ENCODE data around the gene SFXN3.
A peak's percentile ranks its signal among the peaks of the same experiment; 100 is the strongest.

Gene SFXN3

DNA sequence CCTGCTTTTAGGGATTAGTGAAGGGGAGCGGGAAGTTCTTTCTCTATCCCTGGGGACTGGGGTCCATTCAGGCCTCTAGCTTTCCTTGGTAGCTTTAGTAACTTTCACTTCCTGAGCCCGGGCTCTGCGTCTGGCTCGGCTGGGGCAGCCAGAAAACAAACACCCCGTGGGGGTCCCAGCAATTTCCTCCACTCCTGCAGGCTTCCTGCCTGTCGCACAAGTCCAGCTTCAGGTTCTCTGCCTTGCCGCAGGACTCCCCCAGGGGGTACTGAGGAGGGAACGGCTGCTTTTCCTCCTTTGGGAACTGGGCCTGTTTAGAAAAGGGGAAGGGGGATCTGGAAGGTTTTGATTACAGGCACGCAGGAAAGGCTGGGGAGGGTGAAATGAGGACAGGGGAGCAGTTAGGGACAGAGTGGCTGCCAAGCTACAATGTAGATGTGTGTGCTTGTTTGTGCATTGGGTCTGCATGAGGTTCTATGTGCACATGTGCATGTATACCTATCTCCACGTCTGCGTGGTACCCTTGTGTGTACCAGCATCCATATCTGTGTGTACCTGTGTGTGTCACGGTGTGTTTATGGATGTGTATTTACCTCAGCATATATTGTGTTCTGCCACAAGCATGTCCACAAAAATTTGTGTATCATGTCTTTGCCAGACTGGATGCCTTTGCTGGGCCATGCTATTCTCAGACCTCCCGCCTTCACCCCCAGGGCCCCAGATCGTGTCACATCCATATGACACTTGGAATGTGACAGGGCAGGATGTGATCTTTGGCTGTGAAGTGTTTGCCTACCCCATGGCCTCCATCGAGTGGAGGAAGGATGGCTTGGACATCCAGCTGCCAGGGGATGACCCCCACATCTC is 32.7 kb downstream of the SFXN3 start:
- H3K36me3 ChIP-seq (replicated peaks), result no peaks in the 10 kb centered on the region
- H3K4me3 ChIP-seq (ENCODE audit: low read depth, low read length), result no peak overlapping the region
- no peak for DNase-seq
- TF ChIP-seq, protein P1, sequence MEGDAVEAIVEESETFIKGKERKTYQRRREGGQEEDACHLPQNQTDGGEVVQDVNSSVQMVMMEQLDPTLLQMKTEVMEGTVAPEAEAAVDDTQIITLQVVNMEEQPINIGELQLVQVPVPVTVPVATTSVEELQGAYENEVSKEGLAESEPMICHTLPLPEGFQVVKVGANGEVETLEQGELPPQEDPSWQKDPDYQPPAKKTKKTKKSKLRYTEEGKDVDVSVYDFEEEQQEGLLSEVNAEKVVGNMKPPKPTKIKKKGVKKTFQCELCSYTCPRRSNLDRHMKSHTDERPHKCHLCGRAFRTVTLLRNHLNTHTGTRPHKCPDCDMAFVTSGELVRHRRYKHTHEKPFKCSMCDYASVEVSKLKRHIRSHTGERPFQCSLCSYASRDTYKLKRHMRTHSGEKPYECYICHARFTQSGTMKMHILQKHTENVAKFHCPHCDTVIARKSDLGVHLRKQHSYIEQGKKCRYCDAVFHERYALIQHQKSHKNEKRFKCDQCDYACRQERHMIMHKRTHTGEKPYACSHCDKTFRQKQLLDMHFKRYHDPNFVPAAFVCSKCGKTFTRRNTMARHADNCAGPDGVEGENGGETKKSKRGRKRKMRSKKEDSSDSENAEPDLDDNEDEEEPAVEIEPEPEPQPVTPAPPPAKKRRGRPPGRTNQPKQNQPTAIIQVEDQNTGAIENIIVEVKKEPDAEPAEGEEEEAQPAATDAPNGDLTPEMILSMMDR (IDR thresholded peaks at IDR 0.05; ENCODE audit: low read depth, low read length, missing control alignments), result no peak
- H3K27ac ChIP-seq, result no peak overlapping the region
- in situ Hi-C loops (cut with HindIII; ENCODE audit: low pct_ligation_motif_present, low sequenced_read_pairs), result no loop called here
- H3K27me3 ChIP-seq (replicated peaks), result no peaks in the 10 kb centered on the region

DNA sequence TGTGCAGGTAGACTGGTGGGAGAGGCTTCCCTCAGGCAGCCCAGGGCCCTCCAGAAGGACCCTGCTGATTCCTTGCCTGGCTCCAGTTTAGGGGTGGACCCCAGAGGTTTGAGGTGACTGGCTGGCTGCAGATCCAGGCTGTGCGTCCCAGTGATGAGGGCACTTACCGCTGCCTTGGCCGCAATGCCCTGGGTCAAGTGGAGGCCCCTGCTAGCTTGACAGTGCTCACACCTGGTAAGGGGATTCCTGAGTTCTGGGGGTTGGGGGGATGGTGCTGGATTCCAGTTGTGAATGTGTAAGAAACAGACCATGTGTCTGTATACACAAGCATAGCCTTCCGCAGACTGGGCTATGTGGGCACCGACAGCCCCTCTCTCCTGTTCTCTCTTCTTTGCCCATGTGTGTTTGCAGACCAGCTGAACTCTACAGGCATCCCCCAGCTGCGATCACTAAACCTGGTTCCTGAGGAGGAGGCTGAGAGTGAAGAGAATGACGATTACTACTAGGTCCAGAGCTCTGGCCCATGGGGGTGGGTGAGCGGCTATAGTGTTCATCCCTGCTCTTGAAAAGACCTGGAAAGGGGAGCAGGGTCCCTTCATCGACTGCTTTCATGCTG is 33.5 kb downstream of the SFXN3 start:
- no peak for DNase-seq
- no peak overlapping the region for H3K27ac ChIP-seq
- TF ChIP-seq, protein P1 (IDR thresholded peaks at IDR 0.05; ENCODE audit: low read depth, low read length, missing control alignments), result no peak
- no peak overlapping the region for H3K4me3 ChIP-seq (ENCODE audit: low read depth, low read length)
- in situ Hi-C loops (cut with HindIII; ENCODE audit: low pct_ligation_motif_present, low sequenced_read_pairs), result no loop called here
- no peaks in the 10 kb centered on the region for H3K36me3 ChIP-seq (replicated peaks)
- H3K27me3 ChIP-seq (replicated peaks), result no peaks in the 10 kb centered on the region

DNA sequence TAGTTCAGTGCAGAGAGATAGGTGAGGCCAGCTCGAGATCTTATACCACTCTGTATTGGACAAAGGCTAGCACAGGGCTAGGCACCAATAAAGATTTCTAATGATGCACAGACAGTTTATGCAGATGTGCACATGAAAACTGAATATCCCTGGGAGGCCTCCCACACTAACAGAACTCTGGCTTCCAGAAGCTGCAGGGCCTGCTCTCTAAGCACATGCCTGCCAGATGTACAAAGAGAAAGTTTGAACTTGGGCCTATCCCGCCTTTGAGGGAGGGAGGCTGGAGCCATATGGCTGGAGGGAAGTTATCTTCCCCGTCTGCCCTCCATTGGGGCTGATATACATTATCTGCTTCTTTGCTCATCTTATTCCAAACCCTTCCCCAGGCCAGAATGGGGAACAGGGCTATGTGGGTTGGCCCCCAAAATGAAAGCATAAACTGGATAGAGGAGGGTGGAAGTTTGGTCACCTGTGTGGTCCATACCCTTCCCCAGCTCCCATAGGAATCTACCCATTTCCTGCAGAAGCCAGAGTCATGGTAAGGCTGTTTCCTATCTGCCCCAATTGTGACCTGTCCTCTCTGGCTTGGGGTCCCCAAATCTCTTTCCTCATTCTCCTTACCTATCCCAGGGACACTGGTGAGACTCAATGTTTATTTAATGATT is 34.6 kb downstream of the SFXN3 start:
- no peaks in the 10 kb centered on the region for H3K27me3 ChIP-seq (replicated peaks)
- H3K27ac ChIP-seq, result no peak overlapping the region
- TF ChIP-seq, protein P1 (IDR thresholded peaks at IDR 0.05; ENCODE audit: low read depth, low read length, missing control alignments), result no peak
- DNase-seq, result no peak
- in situ Hi-C loops (cut with HindIII; ENCODE audit: low pct_ligation_motif_present, low sequenced_read_pairs), result no loop called here
- no peak overlapping the region for H3K4me3 ChIP-seq (ENCODE audit: low read depth, low read length)
- H3K36me3 ChIP-seq (replicated peaks), result no peaks in the 10 kb centered on the region

DNA sequence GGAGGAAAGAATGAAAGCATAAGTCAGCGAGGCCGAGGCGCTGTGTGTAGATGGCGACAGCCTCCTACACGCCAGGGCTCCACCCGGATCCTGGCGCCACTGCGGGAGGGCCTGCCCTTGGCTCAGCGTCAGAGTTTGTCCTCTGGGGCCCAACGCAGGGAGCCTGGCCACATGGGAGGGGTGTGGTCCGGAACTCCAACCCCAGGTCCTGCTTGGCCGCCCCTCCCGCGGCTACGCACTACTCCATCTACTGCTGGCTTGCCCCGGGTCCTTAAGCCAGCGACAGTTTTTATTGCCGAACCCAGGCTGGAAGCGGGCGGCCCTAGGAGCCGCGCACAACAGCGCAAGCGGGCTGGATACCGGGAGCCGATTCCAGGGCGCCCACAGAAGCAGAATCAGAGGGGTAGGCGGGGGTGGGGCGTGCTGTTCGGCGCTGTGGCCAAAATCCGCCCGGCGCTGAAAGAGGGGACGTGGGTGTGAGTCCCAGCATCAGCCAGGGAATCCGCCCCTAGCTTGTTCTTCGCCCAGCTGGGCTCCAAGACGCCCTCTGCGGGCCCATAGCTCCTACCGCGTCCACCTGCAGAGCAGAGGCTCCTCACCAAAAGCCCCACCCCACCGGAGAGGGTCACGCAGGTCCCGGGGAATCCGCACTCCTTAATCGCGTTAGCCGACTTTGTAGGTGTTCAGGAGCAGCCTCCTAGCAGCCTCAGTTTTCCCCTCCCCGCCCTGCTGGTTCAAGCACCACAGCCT is 35.3 kb downstream of the SFXN3 start:
- no peak overlapping the region for H3K27ac ChIP-seq
- TF ChIP-seq, protein P1 (IDR thresholded peaks at IDR 0.05; ENCODE audit: low read depth, low read length, missing control alignments), result peak; percentile 71
- H3K4me3 ChIP-seq (ENCODE audit: low read depth, low read length), result peak overlapping the region; percentile 48
- no peak for DNase-seq
- no peaks in the 10 kb centered on the region for H3K27me3 ChIP-seq (replicated peaks)
- in situ Hi-C loops (cut with HindIII; ENCODE audit: low pct_ligation_motif_present, low sequenced_read_pairs), result no loop called here
- H3K36me3 ChIP-seq (replicated peaks), result no peaks in the 10 kb centered on the region

DNA sequence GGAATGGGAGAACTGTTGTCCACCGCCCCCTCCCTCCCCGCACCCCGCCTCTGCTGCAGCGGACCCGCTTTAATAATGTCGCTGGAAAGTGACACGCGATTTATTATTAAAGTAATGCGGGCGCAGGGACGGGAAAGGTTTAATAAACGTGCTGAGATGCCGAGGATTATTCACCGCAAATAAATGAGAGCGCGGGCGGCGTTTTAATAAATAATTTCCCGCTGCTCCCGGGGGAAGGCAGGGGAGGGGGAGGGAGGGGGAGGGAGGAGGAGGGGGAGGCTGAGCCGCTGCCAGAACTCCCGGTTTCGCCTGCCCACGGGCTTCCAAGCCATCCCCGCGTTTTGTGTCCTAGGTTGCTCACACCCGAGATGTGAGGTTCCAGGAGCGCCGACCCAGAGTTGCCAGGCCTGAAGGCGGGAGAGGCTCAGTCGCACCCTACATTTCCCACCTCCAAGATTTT is 35.9 kb downstream of the SFXN3 start:
- in situ Hi-C loops (cut with HindIII; ENCODE audit: low pct_ligation_motif_present, low sequenced_read_pairs), result no loop called here
- Histone ChIP-seq H3K27me3 (replicated peaks) (no peaks in the 10 kb centered on the region), H3K4me3 (ENCODE audit: low read depth, low read length) (peak overlapping the region; percentile 60)

More for the DNA sequence above, 35.9 kb downstream of the SFXN3 start:
- DNase-seq, result no peak
- TF ChIP-seq, protein P1 (IDR thresholded peaks at IDR 0.05; ENCODE audit: low read depth, low read length, missing control alignments), result no peak
- H3K36me3 ChIP-seq (replicated peaks), result no peaks in the 10 kb centered on the region
- no peak overlapping the region for H3K27ac ChIP-seq

All from brain microvascular endothelial cell (primary cell).